RWPE2 (cell line): ENCODE results near the gene MCM6.

Source experiments
- ATAC-seq: fragments of 200-7000 bp; cut with Tn5 transposase; 3 replicates; pipeline ENCODE4 v1.9.1; 2021; ENCODE audit warnings: low read depth
- DNase-seq: peaks from one replicate; pipeline ENCODE4 v3.0.0-alpha.2; 2020; ENCODE audit warnings: low spot score
- H3K27ac ChIP-seq: fragments of 450-650 bp; 2 replicates; pipeline ENCODE4 v1.5.1; 2017; ENCODE audit warnings: mild to moderate bottlenecking; ENCODE audit not compliant: poor library complexity, severe bottlenecking
- H3K27me3 ChIP-seq: fragments of 250-450 bp; sonication (Bioruptor Pico); 2 replicates; pipeline ENCODE4 v1.5.1; 2021; ENCODE audit warnings: mild to moderate bottlenecking, moderate library complexity; ENCODE audit not compliant: insufficient read depth, poor library complexity, severe bottlenecking
- H3K36me3 ChIP-seq: fragments of 250-450 bp; sonication (Bioruptor Pico); 2 replicates; pipeline ENCODE4 v1.5.1; 2020; ENCODE audit warnings: low read depth, mild to moderate bottlenecking, moderate library complexity
- H3K4me1 ChIP-seq: fragments of 250-450 bp; sonication (Bioruptor Pico); 2 replicates; pipeline ENCODE4 v1.5.1; 2021; ENCODE audit warnings: mild to moderate bottlenecking, moderate library complexity; ENCODE audit not compliant: insufficient read depth, poor library complexity, severe bottlenecking
- H3K4me3 ChIP-seq: fragments of 250-450 bp; sonication (Bioruptor Pico); 2 replicates; pipeline ENCODE4 v1.5.1; 2021; ENCODE audit warnings: mild to moderate bottlenecking, moderate library complexity; ENCODE audit not compliant: severe bottlenecking
- H3K9me3 ChIP-seq: fragments of 250-450 bp; sonication (Bioruptor Pico); 2 replicates; pipeline ENCODE4 v1.5.1; 2021; ENCODE audit warnings: mild to moderate bottlenecking, moderate library complexity; ENCODE audit not compliant: severe bottlenecking
- CTCF ChIP-seq: fragments of 450-650 bp; IDR thresholded peaks from one replicate; pipeline ENCODE4 v1.5.1; 2017; ENCODE audit warnings: mild to moderate bottlenecking, moderate library complexity; ENCODE audit not compliant: poor library complexity, severe bottlenecking

MCM6 gene

GRCh38 chr2:135832891-135833290 is 43.4 kb downstream of the MCM6 start:
- ATAC-seq (no peak), DNase-seq (no peak)
- no peak overlapping the region for H3K27ac ChIP-seq
- H3K27me3 ChIP-seq = no peaks in the 10 kb centered on the region
- no peak for TF ChIP-seq CTCF
- H3K36me3 ChIP-seq = no peaks in the 10 kb centered on the region
- H3K9me3 ChIP-seq = no peaks in the 10 kb centered on the region
- H3K4me3 ChIP-seq = no peak overlapping the region
- no peaks in the 10 kb centered on the region for H3K4me1 ChIP-seq

GRCh38 chr2:135831180-135831812 is 44.9 kb downstream of the MCM6 start:
- Histone ChIP-seq H3K9me3 (no peaks in the 10 kb centered on the region), H3K4me1 (no peaks in the 10 kb centered on the region), H3K4me3 (no peak overlapping the region), H3K36me3 (no peaks in the 10 kb centered on the region), H3K27me3 (no peaks in the 10 kb centered on the region), H3K27ac (no peak overlapping the region)
- no peak for ATAC-seq
- no peak for TF ChIP-seq CTCF
- DNase-seq = no peak

GRCh38 chr2:135829378-135830135 is 46.7 kb downstream of the MCM6 start:
- H3K27ac ChIP-seq = no peak overlapping the region
- ATAC-seq = no peak
- no peaks in the 10 kb centered on the region for H3K9me3 ChIP-seq
- TF ChIP-seq CTCF = no peak
- no peaks in the 10 kb centered on the region for H3K36me3 ChIP-seq
- H3K27me3 ChIP-seq = no peaks in the 10 kb centered on the region
- no peak overlapping the region for H3K4me3 ChIP-seq
- H3K4me1 ChIP-seq = no peaks in the 10 kb centered on the region
- no peak for DNase-seq

- DNase-seq (no peak), ATAC-seq (no peak)
- no peaks in the 10 kb centered on the region for H3K36me3 ChIP-seq
- no peak overlapping the region for H3K27ac ChIP-seq
- TF ChIP-seq CTCF = no peak
- H3K4me1 ChIP-seq = no peaks in the 10 kb centered on the region
- H3K9me3 ChIP-seq = no peaks in the 10 kb centered on the region
- no peak overlapping the region for H3K4me3 ChIP-seq
- no peaks in the 10 kb centered on the region for H3K27me3 ChIP-seq
Measured at GRCh38 chr2:135826544-135826943, 49.7 kb downstream of the MCM6 start.
